Stimulated activated naive CD8-positive, alpha-beta T cell treated with anti-CD3 and anti-CD28 coated beads, Interleukin-15, Interleukin-2, amounts not matched to agents 100 ng/mL and 50 ng/mL, for 24 hours (primary cell): ENCODE measurements around the gene GRIFIN.
"Not testable (repeated sequence)": the region's sequence is repeated elsewhere in the genome, so short reads cannot be mapped to it uniquely, and the experiment has no call there.

Source experiments
- H3K27ac Mint-ChIP-seq: one replicate; pipeline ENCODE4 v1.8.0; 2021; ENCODE audit warnings: mild to moderate bottlenecking, mixed read lengths
- H3K27me3 Mint-ChIP-seq: one replicate; pipeline ENCODE4 v1.8.0; 2021; ENCODE audit warnings: mixed read lengths
- H3K36me3 Mint-ChIP-seq: one replicate; pipeline ENCODE4 v1.8.0; 2021; ENCODE audit warnings: low read depth, mixed read lengths
- H3K4me1 Mint-ChIP-seq: one replicate; pipeline ENCODE4 v1.8.0; 2021; ENCODE audit warnings: low read depth, mixed read lengths
- H3K4me3 Mint-ChIP-seq: one replicate; pipeline ENCODE4 v1.8.0; 2021; ENCODE audit warnings: mild to moderate bottlenecking, mixed read lengths
- H3K9me3 Mint-ChIP-seq: one replicate; pipeline ENCODE4 v1.8.0; 2021; ENCODE audit warnings: mixed read lengths

GRIFIN gene

GRCh38 chr7:2470204-2471021, 5.8 kb downstream of the GRIFIN start:
- no peak overlapping the region for H3K27ac Mint-ChIP-seq
- H3K4me3 Mint-ChIP-seq, result no peak overlapping the region
- no peaks in the 10 kb centered on the region for H3K36me3 Mint-ChIP-seq
- H3K27me3 Mint-ChIP-seq, result peaks cover 10% of the 10 kb centered on the region
- no peaks in the 10 kb centered on the region for H3K9me3 Mint-ChIP-seq
- H3K4me1 Mint-ChIP-seq, result peaks cover 3% of the 10 kb centered on the region

- H3K9me3 Mint-ChIP-seq, H3K4me1 Mint-ChIP-seq, H3K4me3 Mint-ChIP-seq, H3K36me3 Mint-ChIP-seq: not testable (repeated sequence)
- Mint-ChIP-seq H3K27ac (peak overlapping the region; percentile 26), H3K27me3 (peaks cover 10% of the 10 kb centered on the region)
Observed at GRCh38 chr7:2469460-2470203, 6.6 kb downstream of the GRIFIN start.

- Mint-ChIP-seq H3K4me3 (no peak overlapping the region), H3K27ac (no peak overlapping the region), H3K36me3 (no peaks in the 10 kb centered on the region), H3K9me3 (no peaks in the 10 kb centered on the region), H3K4me1 (peaks cover 3% of the 10 kb centered on the region), H3K27me3 (peaks cover 10% of the 10 kb centered on the region)
Observed at GRCh38 chr7:2468227-2468626, 8.0 kb downstream of the GRIFIN start.

GRCh38 chr7:2466675-2467074, 9.5 kb downstream of the GRIFIN start:
- peaks cover 3% of the 10 kb centered on the region for H3K4me1 Mint-ChIP-seq
- H3K27ac Mint-ChIP-seq, result no peak overlapping the region
- H3K9me3 Mint-ChIP-seq, result no peaks in the 10 kb centered on the region
- H3K4me3 Mint-ChIP-seq, result no peak overlapping the region
- peaks cover 10% of the 10 kb centered on the region for H3K27me3 Mint-ChIP-seq
- H3K36me3 Mint-ChIP-seq, result no peaks in the 10 kb centered on the region

GRCh38 chr7:2465928-2466327, 10.3 kb downstream of the GRIFIN start:
- no peak overlapping the region for H3K4me3 Mint-ChIP-seq
- H3K27me3 Mint-ChIP-seq, result peaks cover 10% of the 10 kb centered on the region
- H3K27ac Mint-ChIP-seq, result no peak overlapping the region
- H3K4me1 Mint-ChIP-seq, result peaks cover 3% of the 10 kb centered on the region
- no peaks in the 10 kb centered on the region for H3K9me3 Mint-ChIP-seq
- H3K36me3 Mint-ChIP-seq, result no peaks in the 10 kb centered on the region

DNA sequence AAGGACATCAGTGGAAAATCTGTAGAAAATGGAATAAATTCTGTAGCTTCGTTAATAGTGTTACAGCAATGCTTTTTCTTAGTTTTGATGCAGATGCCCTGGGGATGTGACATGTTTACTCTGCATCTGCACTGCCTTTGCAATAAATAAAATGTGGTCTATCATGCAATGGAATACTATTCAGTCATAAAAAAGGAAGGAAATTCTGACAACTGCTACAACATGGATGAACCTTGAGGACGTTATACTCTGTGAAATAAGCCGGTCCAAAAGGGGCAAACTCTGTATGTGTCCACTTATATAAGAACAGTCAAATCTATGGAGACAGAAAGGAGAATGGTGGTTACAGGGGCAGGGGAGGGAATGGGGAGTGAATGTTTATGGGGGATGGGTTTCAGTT, 13.5 kb downstream of the GRIFIN start:
- Mint-ChIP-seq H3K36me3 (no peaks in the 10 kb centered on the region), H3K27ac (no peak overlapping the region), H3K27me3 (no peaks in the 10 kb centered on the region), H3K4me3 (no peak overlapping the region), H3K4me1 (peaks cover 6% of the 10 kb centered on the region), H3K9me3 (no peaks in the 10 kb centered on the region)

DNA sequence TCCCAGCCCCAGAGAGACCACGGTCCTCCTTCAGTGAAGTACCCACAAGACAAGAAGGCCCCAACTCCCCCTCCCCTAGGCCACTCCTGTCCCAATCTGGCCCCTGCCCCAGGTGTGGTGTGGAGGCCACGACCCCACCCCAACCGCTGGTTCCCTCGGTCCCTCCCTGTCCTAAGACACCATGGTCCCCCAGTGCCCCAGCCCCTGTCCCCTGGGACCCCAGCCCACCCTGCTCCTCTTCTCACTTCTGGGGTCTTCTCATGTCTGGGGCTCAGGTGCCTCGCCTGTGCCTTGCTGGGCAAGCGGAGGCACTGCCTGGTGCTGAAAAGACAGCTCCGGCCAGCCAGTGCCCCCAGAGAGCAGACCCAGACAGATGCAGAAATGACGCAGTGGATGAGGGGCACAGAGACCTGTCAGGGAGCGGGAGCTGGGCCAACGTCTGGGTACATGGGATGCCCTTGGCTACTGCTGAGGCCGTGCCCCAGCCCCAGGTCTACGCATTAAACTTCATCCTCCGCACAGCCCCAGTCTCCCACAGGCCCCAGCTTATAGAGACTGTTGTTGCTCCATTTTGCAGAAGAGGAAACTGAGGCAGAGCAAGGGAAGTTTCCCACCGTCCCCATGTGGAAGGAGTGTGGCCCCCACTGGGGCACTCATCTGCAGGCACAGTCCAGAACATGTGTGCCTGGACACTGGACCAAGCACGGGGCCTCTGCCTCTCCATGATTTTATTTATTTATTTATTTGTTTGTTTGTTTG, 14.8 kb downstream of the GRIFIN start:
- H3K36me3 Mint-ChIP-seq, result no peaks in the 10 kb centered on the region
- H3K4me1 Mint-ChIP-seq, result peaks cover 12% of the 10 kb centered on the region
- H3K27ac Mint-ChIP-seq, result no peak overlapping the region

GRCh38 chr7:2460641-2461040, 15.6 kb downstream of the GRIFIN start:
- H3K4me1 Mint-ChIP-seq, result peaks cover 12% of the 10 kb centered on the region
- no peak overlapping the region for H3K4me3 Mint-ChIP-seq

More for the DNA sequence above, 14.8 kb downstream of the GRIFIN start:
- H3K9me3 Mint-ChIP-seq, result no peaks in the 10 kb centered on the region
- no peak overlapping the region for H3K4me3 Mint-ChIP-seq
- H3K27me3 Mint-ChIP-seq, result no peaks in the 10 kb centered on the region

GRCh38 chr7:2460188-2460587, 16.0 kb downstream of the GRIFIN start:
- H3K27ac Mint-ChIP-seq, result no peak overlapping the region
- no peaks in the 10 kb centered on the region for H3K27me3 Mint-ChIP-seq
- H3K9me3 Mint-ChIP-seq, result no peaks in the 10 kb centered on the region
- H3K4me3 Mint-ChIP-seq, result no peak overlapping the region
- peaks cover 12% of the 10 kb centered on the region for H3K4me1 Mint-ChIP-seq
- H3K36me3 Mint-ChIP-seq, result no peaks in the 10 kb centered on the region

More at GRCh38 chr7:2460641-2461040, 15.6 kb downstream of the GRIFIN start:
- Mint-ChIP-seq H3K27ac (no peak overlapping the region), H3K27me3 (no peaks in the 10 kb centered on the region), H3K9me3 (no peaks in the 10 kb centered on the region), H3K36me3 (no peaks in the 10 kb centered on the region)

DNA sequence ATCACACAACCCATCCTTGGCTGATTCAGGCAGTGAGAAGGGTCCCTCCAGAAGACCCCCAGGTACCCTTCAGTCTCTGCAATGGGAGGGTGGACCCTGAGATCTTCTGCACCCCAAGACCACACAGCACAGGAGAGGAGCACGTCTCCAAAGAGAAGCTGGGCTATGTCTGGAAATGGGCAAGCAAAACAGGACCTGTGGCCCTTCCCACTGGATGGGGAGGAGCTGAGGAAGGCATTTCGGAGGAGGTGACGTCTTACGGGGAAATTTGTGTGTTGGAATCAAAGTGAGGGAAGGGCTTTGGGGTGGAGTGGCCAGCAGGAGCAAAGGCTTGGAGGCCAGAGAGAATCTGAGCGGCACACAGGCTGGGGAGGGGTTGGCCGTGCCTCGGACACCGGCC, 16.5 kb downstream of the GRIFIN start:
- Mint-ChIP-seq H3K4me1 (peaks cover 12% of the 10 kb centered on the region), H3K27ac (no peak overlapping the region), H3K36me3 (no peaks in the 10 kb centered on the region), H3K9me3 (no peaks in the 10 kb centered on the region), H3K4me3 (no peak overlapping the region), H3K27me3 (no peaks in the 10 kb centered on the region)

DNA sequence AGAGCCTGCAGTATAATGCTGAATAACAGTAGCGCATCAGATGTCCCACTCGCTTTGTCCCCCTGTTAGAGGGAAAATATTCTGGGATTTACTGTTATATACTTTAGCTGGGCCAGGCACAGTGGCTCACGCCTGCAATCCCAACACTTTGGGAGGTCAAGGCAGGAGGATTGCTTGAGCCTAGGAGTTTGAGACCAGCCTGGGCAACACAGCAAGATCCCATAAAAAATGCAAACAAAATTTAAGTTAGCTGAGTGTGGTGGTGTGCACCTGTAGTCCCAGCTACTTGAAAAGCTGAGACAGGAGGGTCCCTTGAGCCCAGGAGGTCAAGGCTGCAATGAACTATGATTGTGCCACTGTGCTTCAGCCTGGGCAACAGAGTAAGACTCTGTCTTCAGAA, 22.3 kb downstream of the GRIFIN start:
- H3K9me3 Mint-ChIP-seq, H3K4me3 Mint-ChIP-seq, H3K36me3 Mint-ChIP-seq, H3K27me3 Mint-ChIP-seq, H3K27ac Mint-ChIP-seq: not testable (repeated sequence)
- peaks cover 17% of the 10 kb centered on the region for H3K4me1 Mint-ChIP-seq

GRCh38 chr7:2452643-2453270, 23.4 kb downstream of the GRIFIN start:
- Mint-ChIP-seq H3K36me3 (no peaks in the 10 kb centered on the region), H3K27me3 (no peaks in the 10 kb centered on the region), H3K4me3 (no peak overlapping the region), H3K27ac (no peak overlapping the region), H3K4me1 (peaks cover 11% of the 10 kb centered on the region), H3K9me3 (no peaks in the 10 kb centered on the region)

DNA sequence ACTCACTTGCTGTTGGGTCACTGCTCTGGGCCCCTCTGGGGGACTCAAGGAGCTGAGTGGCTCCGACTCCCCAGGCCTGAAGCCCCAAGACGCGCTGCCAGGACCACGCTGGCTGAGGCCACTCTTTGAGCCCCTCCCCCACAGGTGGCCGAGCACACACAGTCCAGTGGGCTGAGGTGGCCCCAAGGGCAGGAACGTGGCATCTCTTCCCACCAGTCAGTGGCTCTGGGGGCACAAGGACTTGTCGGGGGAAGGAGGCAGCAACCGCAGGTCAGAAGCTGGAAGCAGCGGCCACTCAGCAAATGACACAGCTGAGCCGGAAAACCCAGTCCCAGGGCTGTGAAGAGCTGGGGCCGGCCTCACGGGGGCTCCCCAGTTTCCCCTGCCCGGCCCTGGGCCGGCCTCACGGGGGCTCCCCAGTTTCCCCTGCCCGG, 24.1 kb downstream of the GRIFIN start:
- no peaks in the 10 kb centered on the region for H3K36me3 Mint-ChIP-seq

DNA sequence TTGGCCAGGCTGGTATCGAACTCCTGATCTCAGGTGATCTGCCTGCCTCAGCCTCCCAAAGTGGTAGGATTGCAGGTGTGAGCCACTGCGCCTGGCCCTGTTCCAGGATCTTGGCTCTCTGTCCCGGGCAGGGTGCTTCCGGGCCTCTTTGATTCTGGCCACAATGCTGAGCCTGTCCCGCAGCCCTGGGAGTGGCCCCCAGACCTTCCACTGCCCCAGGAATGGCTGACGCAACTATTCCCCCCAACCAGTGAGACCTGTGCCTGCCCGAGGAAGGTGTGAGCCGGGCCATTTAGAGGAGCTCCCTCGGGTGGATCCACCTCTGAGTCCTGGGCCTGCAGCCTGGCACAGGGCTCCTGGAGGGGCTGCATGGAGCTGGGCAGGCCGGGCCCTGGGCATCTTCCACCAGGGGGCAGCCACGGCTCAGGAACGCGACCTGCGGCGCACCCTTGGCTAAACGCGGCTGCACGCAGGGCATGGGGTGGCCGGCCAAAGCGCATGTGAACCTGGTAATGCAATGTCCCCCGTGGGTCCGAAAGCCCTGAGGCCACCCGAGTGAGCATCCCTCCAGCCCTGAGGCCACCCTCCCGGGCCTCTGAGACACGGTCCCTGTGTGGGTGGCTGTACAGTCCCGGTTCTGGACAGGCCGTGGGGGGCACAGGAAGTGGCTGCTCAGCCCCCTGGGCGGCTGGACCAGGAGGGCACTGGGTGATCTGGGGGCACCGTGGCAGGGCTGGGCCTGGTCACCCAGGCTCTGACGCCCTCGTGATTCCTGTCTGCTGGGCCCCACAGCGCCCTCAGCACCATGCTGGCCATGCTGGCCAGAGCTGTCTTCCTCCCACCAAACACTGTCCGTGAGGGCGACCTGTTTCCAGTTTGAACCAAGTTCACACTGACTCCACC, 24.8 kb downstream of the GRIFIN start:
- H3K27me3 Mint-ChIP-seq, result no peaks in the 10 kb centered on the region
- H3K4me1 Mint-ChIP-seq, result peaks cover 5% of the 10 kb centered on the region
- no peaks in the 10 kb centered on the region for H3K9me3 Mint-ChIP-seq
- no peaks in the 10 kb centered on the region for H3K36me3 Mint-ChIP-seq
- H3K27ac Mint-ChIP-seq, result peak overlapping the region; percentile 52
- peak overlapping the region; percentile 62 for H3K4me3 Mint-ChIP-seq

More for the DNA sequence above, 24.1 kb downstream of the GRIFIN start:
- no peaks in the 10 kb centered on the region for H3K27me3 Mint-ChIP-seq
- H3K9me3 Mint-ChIP-seq, result no peaks in the 10 kb centered on the region
- peaks cover 8% of the 10 kb centered on the region for H3K4me1 Mint-ChIP-seq
- H3K27ac Mint-ChIP-seq, result peak overlapping the region; percentile 52
- peak overlapping the region; percentile 62 for H3K4me3 Mint-ChIP-seq
